Activated T-helper 1 cell treated with anti-CD3 and anti-CD28 coated beads, Interleukin-12 subunit alpha, Interleukin-12 subunit beta, Interleukin-2, Interleukin-4 antibody, amounts not matched to agents 30 ng/mL and 10 ng/mL and 1 ng/mL, durations not matched to agents 14 hours and 24 hours and 36 hours (primary cell): ENCODE results near the gene PLCG2. TPM values are rescaled to one million over a fixed set of nuclear protein-coding genes. Genes with fewer than 3 reads are reported as not detected.

Source experiments
- DNase-seq: peaks from one replicate; pipeline ENCODE4 v3.0.0; 2021; ENCODE audit warnings: low spot score
- H3K27ac Mint-ChIP-seq: one replicate; pipeline ENCODE4 v1.8.0; 2021; ENCODE audit warnings: mild to moderate bottlenecking, mixed read lengths
- H3K27me3 Mint-ChIP-seq: one replicate; pipeline ENCODE4 v1.8.0; 2022; ENCODE audit warnings: mild to moderate bottlenecking, moderate library complexity, mixed read lengths; ENCODE audit not compliant: insufficient read depth
- H3K36me3 Mint-ChIP-seq: one replicate; pipeline ENCODE4 v1.8.0; 2021; ENCODE audit warnings: low read depth, mixed read lengths
- H3K4me1 Mint-ChIP-seq: one replicate; pipeline ENCODE4 v1.8.0; 2021; ENCODE audit warnings: low read depth, mixed read lengths
- H3K4me3 Mint-ChIP-seq: one replicate; pipeline ENCODE4 v1.8.0; 2021; ENCODE audit warnings: mild to moderate bottlenecking, moderate library complexity, mixed read lengths
- H3K9me3 Mint-ChIP-seq: one replicate; pipeline ENCODE4 v1.8.0; 2021; ENCODE audit warnings: mixed read lengths
- intact Hi-C: fragments of 100-400 bp; cut with micrococcal nuclease; formaldehyde crosslinking; loops from one replicate; pipeline ENCODE4 v1.15.1; 2024
- total RNA-seq: library from RNA; stranded (reverse); gene quantifications from 2 replicates; pipeline ENCODE4 v1.2.3, GENCODE V29; 2022

Gene PLCG2
- total RNA-seq, 1 donor from 2014 or later: 13.7 TPM

- peak overlapping the region; percentile 42 for H3K4me3 Mint-ChIP-seq
- peaks cover 11% of the 10 kb centered on the region for H3K27me3 Mint-ChIP-seq
- no peaks in the 10 kb centered on the region for H3K36me3 Mint-ChIP-seq
- no peak overlapping the region for H3K27ac Mint-ChIP-seq
- no peaks in the 10 kb centered on the region for H3K9me3 Mint-ChIP-seq
- DNase-seq: no peak
- peaks cover 34% of the 10 kb centered on the region for H3K4me1 Mint-ChIP-seq
- intact Hi-C loops: loop anchor here (5.0 kb wide), 2 partner anchors 36 to 39 kb away; no protein-coding TSS in a partner anchor
These were observed 53.9 kb downstream of the PLCG2 start for GRCh38 chr16:81832801-81833547.

- DNase-seq: no peak
- H3K4me1 Mint-ChIP-seq: peaks cover 34% of the 10 kb centered on the region
- intact Hi-C loops: loop anchor here (5.0 kb wide), 2 partner anchors 36 to 39 kb away; no protein-coding TSS in a partner anchor
- H3K27me3 Mint-ChIP-seq: peaks cover 12% of the 10 kb centered on the region
- H3K9me3 Mint-ChIP-seq: no peaks in the 10 kb centered on the region
- H3K36me3 Mint-ChIP-seq: no peaks in the 10 kb centered on the region
- H3K27ac Mint-ChIP-seq: no peak overlapping the region
- no peak overlapping the region for H3K4me3 Mint-ChIP-seq
These were observed 54.7 kb downstream of the PLCG2 start for GRCh38 chr16:81833751-81834150.

- Mint-ChIP-seq H3K27me3 (peaks cover 8% of the 10 kb centered on the region), H3K27ac (no peak overlapping the region), H3K36me3 (no peaks in the 10 kb centered on the region), H3K4me1 (peaks cover 34% of the 10 kb centered on the region), H3K9me3 (no peaks in the 10 kb centered on the region), H3K4me3 (no peak overlapping the region)
- intact Hi-C loops: loop anchor here (5.0 kb wide), 2 partner anchors 37 to 38 kb away; no protein-coding TSS in a partner anchor
- no peak for DNase-seq
These were observed 55.8 kb downstream of the PLCG2 start for GRCh38 chr16:81834868-81835267.

GRCh38 chr16:81836279-81837054 lies 57.4 kb downstream of the PLCG2 start:
- Mint-ChIP-seq H3K27ac (no peak overlapping the region), H3K9me3 (no peaks in the 10 kb centered on the region), H3K27me3 (peaks cover 5% of the 10 kb centered on the region), H3K4me1 (peaks cover 26% of the 10 kb centered on the region), H3K4me3 (no peak overlapping the region), H3K36me3 (no peaks in the 10 kb centered on the region)
- DNase-seq: no peak
- intact Hi-C loops: no loop called here

GRCh38 chr16:81837312-81837751 lies 58.2 kb downstream of the PLCG2 start:
- no peaks in the 10 kb centered on the region for H3K9me3 Mint-ChIP-seq
- H3K4me3 Mint-ChIP-seq: no peak overlapping the region
- no peak overlapping the region for H3K27ac Mint-ChIP-seq
- intact Hi-C loops: no loop called here
- no peaks in the 10 kb centered on the region for H3K36me3 Mint-ChIP-seq
- peaks cover 5% of the 10 kb centered on the region for H3K27me3 Mint-ChIP-seq
- no peak for DNase-seq
- peaks cover 24% of the 10 kb centered on the region for H3K4me1 Mint-ChIP-seq

GRCh38 chr16:81838794-81839193 lies 59.7 kb downstream of the PLCG2 start:
- Mint-ChIP-seq H3K36me3 (no peaks in the 10 kb centered on the region), H3K27me3 (peaks cover 1% of the 10 kb centered on the region), H3K9me3 (no peaks in the 10 kb centered on the region), H3K27ac (no peak overlapping the region), H3K4me3 (no peak overlapping the region), H3K4me1 (peaks cover 28% of the 10 kb centered on the region)
- no peak for DNase-seq
- intact Hi-C loops: no loop called here

- peaks cover 19% of the 10 kb centered on the region for H3K4me1 Mint-ChIP-seq
- peak; percentile 6 for DNase-seq
- no peak overlapping the region for H3K27ac Mint-ChIP-seq
- H3K9me3 Mint-ChIP-seq: no peaks in the 10 kb centered on the region
- peaks cover 5% of the 10 kb centered on the region for H3K27me3 Mint-ChIP-seq
- intact Hi-C loops: no loop called here
- peaks cover under 1% of the 10 kb centered on the region for H3K36me3 Mint-ChIP-seq
- no peak overlapping the region for H3K4me3 Mint-ChIP-seq
These were observed 62.6 kb downstream of the PLCG2 start for GRCh38 chr16:81841722-81842121.

GRCh38 chr16:81842564-81843242 lies 63.6 kb downstream of the PLCG2 start:
- peaks cover 1% of the 10 kb centered on the region for H3K36me3 Mint-ChIP-seq
- DNase-seq: no peak
- peak overlapping the region; percentile 11 for H3K27ac Mint-ChIP-seq
- no peaks in the 10 kb centered on the region for H3K9me3 Mint-ChIP-seq
- H3K27me3 Mint-ChIP-seq: peaks cover 5% of the 10 kb centered on the region
- intact Hi-C loops: no loop called here
- peaks cover 16% of the 10 kb centered on the region for H3K4me1 Mint-ChIP-seq
- H3K4me3 Mint-ChIP-seq: no peak overlapping the region

GRCh38 chr16:81843243-81843582 lies 64.1 kb downstream of the PLCG2 start:
- Mint-ChIP-seq H3K27me3 (peaks cover 5% of the 10 kb centered on the region), H3K4me1 (peaks cover 16% of the 10 kb centered on the region), H3K27ac (no peak overlapping the region), H3K4me3 (no peak overlapping the region), H3K9me3 (no peaks in the 10 kb centered on the region), H3K36me3 (peaks cover 1% of the 10 kb centered on the region)
- intact Hi-C loops: no loop called here
- DNase-seq: no peak

GRCh38 chr16:81843683-81844082 lies 64.6 kb downstream of the PLCG2 start:
- DNase-seq: no peak
- Mint-ChIP-seq H3K27ac (no peak overlapping the region), H3K36me3 (peaks cover 1% of the 10 kb centered on the region), H3K9me3 (no peaks in the 10 kb centered on the region), H3K4me1 (peaks cover 16% of the 10 kb centered on the region), H3K4me3 (no peak overlapping the region), H3K27me3 (peaks cover 6% of the 10 kb centered on the region)
- intact Hi-C loops: no loop called here

GRCh38 chr16:81846105-81846504 lies 67.0 kb downstream of the PLCG2 start:
- Mint-ChIP-seq H3K27me3 (peaks cover 8% of the 10 kb centered on the region), H3K9me3 (no peaks in the 10 kb centered on the region), H3K4me3 (no peak overlapping the region), H3K27ac (no peak overlapping the region), H3K36me3 (peaks cover 1% of the 10 kb centered on the region), H3K4me1 (peaks cover 16% of the 10 kb centered on the region)
- DNase-seq: no peak
- intact Hi-C loops: no loop called here

GRCh38 chr16:81848306-81848853 lies 69.3 kb downstream of the PLCG2 start:
- Mint-ChIP-seq H3K4me1 (peaks cover 2% of the 10 kb centered on the region), H3K4me3 (no peak overlapping the region), H3K9me3 (no peaks in the 10 kb centered on the region), H3K36me3 (peaks cover 1% of the 10 kb centered on the region), H3K27ac (no peak overlapping the region), H3K27me3 (peaks cover 8% of the 10 kb centered on the region)
- intact Hi-C loops: no loop called here
- no peak for DNase-seq
